Right lobe of liver (tissue), 6 donors: Measurements from ENCODE around the gene PRR5L. TPM values are rescaled to one million over a fixed set of nuclear protein-coding genes. Genes with fewer than 3 reads are reported as not detected.

Source experiments
- ATAC-seq, 4 donors: fragments of 200-7000 bp; cut with Tn5 transposase; one replicate each; pipeline ENCODE4 v1.9.1; 2020; ENCODE audit warnings: mild to moderate bottlenecking in 4 of 4, moderate library complexity in 4 of 4
- DNase-seq, 3 donors: peaks; one replicate each; pipeline ENCODE4 v3.0.0-alpha.2; 2020
- H3K27ac ChIP-seq, 3 donors: fragments of 200-600 bp; one replicate each; pipeline ENCODE4 v1.8.0; 2022
- H3K27me3 ChIP-seq, 2 donors: fragments of 200-600 bp; one replicate each; pipeline ENCODE4 v1.8.0; 2022
- H3K36me3 ChIP-seq, 4 donors: fragments of 200-600 bp; sonication (generic) in 1 of 4; one replicate each; pipeline versions ENCODE4 v1.5.1 to v1.8.0; 2017 to 2022; ENCODE audit warnings: control low read depth in 1 of 4
- H3K4me1 ChIP-seq, 4 donors: fragments of 200-600 bp; sonication (generic) in 1 of 4; one replicate each; pipeline versions ENCODE4 v1.5.1 to v1.8.0; 2017 to 2022; ENCODE audit warnings: control low read depth in 1 of 4
- H3K4me3 ChIP-seq, 3 donors: fragments of 200-600 bp; one replicate each; pipeline ENCODE4 v1.8.0; 2022
- H3K9me3 ChIP-seq, 4 donors: fragments of 200-600 bp; sonication (generic) in 1 of 4; one replicate each; pipeline versions ENCODE4 v1.5.1 to v1.8.0; 2017 to 2022; ENCODE audit warnings: control low read depth in 1 of 4
- CTCF ChIP-seq, 4 donors: fragments of 200-600 bp in 3 of 4; fragments of 450-650 bp in 1 of 4; IDR thresholded peaks; one replicate each; pipeline versions ENCODE4 v1.5.1 to v1.8.0; 2016 to 2022; ENCODE audit warnings: antibody characterized with exemption in 4 of 4, mild to moderate bottlenecking in 2 of 4
- POLR2A ChIP-seq: fragments of 450-650 bp; IDR thresholded peaks from one replicate; pipeline ENCODE4 v1.6.1; 2017; ENCODE audit warnings: antibody characterized with exemption, mild to moderate bottlenecking
- WGBS: methylation state at CpG from one replicate; pipeline ENCODE4 v1.1.6; 2018; ENCODE audit warnings: low coverage, low lambda C conversion rate; ENCODE audit not compliant: insufficient coverage; ENCODE audit errors: missing lambda C conversion rate; 5-methylcytosine and 5-hydroxymethylcytosine counted together
- intact Hi-C, 2 donors: fragments of 100-400 bp; cut with DNase I; formaldehyde crosslinking; loops; one replicate each; pipeline versions ENCODE4 v1.11.2 to v1.14.1; 2022
- total RNA-seq, 6 experiments: library from RNA; depleted of rRNA in 2 of 6; stranded (reverse); fragments of >200 nt in 2 of 6; fragmentation: NEBNext Ultra II Directional in 3 of 6; extraction: Animal tissue kit (Norgen Biotek cat#: 25700) in 3 of 6; gene quantifications; one replicate each; pipeline versions ENCODE4 v1.1.0 to v1.2.4, GENCODE V29; 2016 to 2023
- donor health status: DM: no; HTN: yes; CAD: no.
- donor health status: DM: no; HTN: no; CAD: no.
- donor health status: DM: no; HTN: no; CAD: no.
- donor health status: DM: no; HTN: yes; CAD: no.
- donor health status: DM: no; HTN: yes; CAD: no.

Gene PRR5L
- total RNA-seq, 6 experiments from 2014 or later = 2.2 to 4.5 (median 2.3) TPM

- intact Hi-C loops = no loop called here
- WGBS = 57% methylated on average over 2 of the region's 2 CpGs
- no peaks in the 10 kb centered on the region for H3K4me1 ChIP-seq
- H3K27ac ChIP-seq = no peak overlapping the region
- H3K4me3 ChIP-seq = no peak overlapping the region
- TF ChIP-seq CTCF (IDR thresholded peaks at IDR 0.05) (no peak), POLR2A (no peak)
- H3K27me3 ChIP-seq = no peaks in the 10 kb centered on the region
- no peaks in the 10 kb centered on the region for H3K36me3 ChIP-seq
- DNase-seq (peak in 1 of 3 donors; percentile 5), ATAC-seq (no peak)
- H3K9me3 ChIP-seq = no peaks in the 10 kb centered on the region
These were observed 98.0 kb downstream of the PRR5L start for GRCh38 chr11:36394056-36394455.

- intact Hi-C loops = no loop called here
- Histone ChIP-seq H3K36me3 (no peaks in the 10 kb centered on the region), H3K4me1 (no peaks in the 10 kb centered on the region), H3K27me3 (no peaks in the 10 kb centered on the region), H3K9me3 (no peaks in the 10 kb centered on the region), H3K4me3 (no peak overlapping the region), H3K27ac (no peak overlapping the region)
- DNase-seq (no peak), ATAC-seq (no peak)
- WGBS = 69% methylated on average over 3 of the region's 3 CpGs
- no peak for TF ChIP-seq CTCF (IDR thresholded peaks at IDR 0.05)
- no peak for TF ChIP-seq POLR2A
These were observed 98.8 kb downstream of the PRR5L start for GRCh38 chr11:36394926-36395325.

GRCh38 chr11:36395978-36396736 is 100.1 kb downstream of the PRR5L start:
- ATAC-seq (no peak), DNase-seq (peak in 1 of 3 donors; percentile 34)
- 68% methylated on average over 8 of the region's 11 CpGs for WGBS
- intact Hi-C loops = no loop called here
- Histone ChIP-seq H3K9me3 (no peaks in the 10 kb centered on the region), H3K4me3 (no peak overlapping the region), H3K27me3 (no peaks in the 10 kb centered on the region), H3K36me3 (no peaks in the 10 kb centered on the region), H3K27ac (no peak overlapping the region), H3K4me1 (no peaks in the 10 kb centered on the region)
- TF ChIP-seq CTCF (IDR thresholded peaks at IDR 0.05) (no peak), POLR2A (no peak)

- no peak for ATAC-seq
- H3K4me3 ChIP-seq = no peak overlapping the region
These were observed 102.3 kb downstream of the PRR5L start for GRCh38 chr11:36398231-36398953.

More at GRCh38 chr11:36398231-36398953, 102.3 kb downstream of the PRR5L start:
- intact Hi-C loops = no loop called here
- peak in 1 of 3 donors; percentile 31 for DNase-seq
- Histone ChIP-seq H3K9me3 (no peaks in the 10 kb centered on the region), H3K27ac (no peak overlapping the region), H3K4me1 (no peaks in the 10 kb centered on the region), H3K36me3 (no peaks in the 10 kb centered on the region), H3K27me3 (no peaks in the 10 kb centered on the region)
- TF ChIP-seq POLR2A (no peak), CTCF (IDR thresholded peaks at IDR 0.05) (no peak)
- 78% methylated on average over 21 of the region's 21 CpGs for WGBS
